Measurements from ENCODE around the gene INSR. TPM values are rescaled to one million over a fixed set of nuclear protein-coding genes. Genes with fewer than 3 reads are reported as not detected.
A peak's percentile ranks its signal among the peaks of the same experiment; 100 is the strongest.
"Not testable (repeated sequence)": the region's sequence is repeated elsewhere in the genome, so short reads cannot be mapped to it uniquely, and the experiment has no call there.

Gene INSR
- total RNA-seq, result 15.4 and 22.8 TPM in 2 replicates
- 4.9 TPM for polyA plus RNA-seq (2012)

GRCh38 chr19:7293762-7294557, at the start of gene INSR:
Gene INSR, minus strand, starts transcription at chr19:7294414. Its CDS starts 523 bp downstream, at chr19:7293891.
- peak; percentile 93 for DNase-seq (ENCODE audit: low read depth)

- no peak for DNase-seq (ENCODE audit: low read depth)
Measured at GRCh38 chr19:7342143-7342542, 47.9 kb upstream of the INSR start.

DNA sequence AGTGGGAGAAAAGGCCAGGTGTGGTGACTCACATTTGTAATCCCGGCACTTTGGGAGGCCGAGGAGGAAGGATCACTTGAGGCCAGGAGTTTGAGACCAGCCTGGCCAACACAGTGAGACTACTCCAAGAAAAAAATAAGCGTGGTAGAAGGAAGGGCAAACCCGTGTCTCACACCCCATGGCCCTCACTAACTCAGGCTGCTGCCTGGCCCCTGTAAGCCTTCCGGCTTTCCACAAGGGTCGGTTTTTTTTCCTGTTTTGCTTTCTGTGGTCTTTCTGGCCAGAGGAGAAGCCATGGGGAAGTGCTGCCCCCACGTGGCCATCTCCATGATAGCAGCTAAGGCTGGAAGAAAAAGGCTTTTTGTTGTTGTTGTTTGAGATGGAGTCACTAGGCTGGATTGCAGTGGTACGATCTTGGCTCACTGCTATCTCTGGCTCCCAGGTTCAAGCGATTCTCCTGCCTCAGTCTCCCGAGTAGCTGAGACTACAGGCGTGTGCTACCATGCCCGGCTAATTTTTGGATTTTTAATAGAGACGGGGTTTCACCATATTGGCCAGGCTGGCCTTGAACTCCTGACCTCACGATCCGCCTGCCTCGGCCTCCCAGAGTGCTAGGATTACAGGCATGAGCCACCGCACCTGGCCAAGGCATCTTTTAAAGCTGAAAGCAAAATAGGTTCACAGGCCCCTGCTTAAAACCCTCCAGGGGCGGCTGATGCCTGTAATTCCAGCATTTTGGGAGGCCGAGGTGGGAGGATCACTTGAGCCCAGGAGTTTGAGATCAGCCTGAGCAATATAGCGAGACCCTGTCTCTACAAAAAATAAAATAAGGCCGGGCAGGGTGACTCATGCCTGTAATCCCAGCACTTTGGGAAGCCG, 47.0 kb upstream of the INSR start:
- DNase-seq (ENCODE audit: low read depth), result peak; percentile 80

DNA sequence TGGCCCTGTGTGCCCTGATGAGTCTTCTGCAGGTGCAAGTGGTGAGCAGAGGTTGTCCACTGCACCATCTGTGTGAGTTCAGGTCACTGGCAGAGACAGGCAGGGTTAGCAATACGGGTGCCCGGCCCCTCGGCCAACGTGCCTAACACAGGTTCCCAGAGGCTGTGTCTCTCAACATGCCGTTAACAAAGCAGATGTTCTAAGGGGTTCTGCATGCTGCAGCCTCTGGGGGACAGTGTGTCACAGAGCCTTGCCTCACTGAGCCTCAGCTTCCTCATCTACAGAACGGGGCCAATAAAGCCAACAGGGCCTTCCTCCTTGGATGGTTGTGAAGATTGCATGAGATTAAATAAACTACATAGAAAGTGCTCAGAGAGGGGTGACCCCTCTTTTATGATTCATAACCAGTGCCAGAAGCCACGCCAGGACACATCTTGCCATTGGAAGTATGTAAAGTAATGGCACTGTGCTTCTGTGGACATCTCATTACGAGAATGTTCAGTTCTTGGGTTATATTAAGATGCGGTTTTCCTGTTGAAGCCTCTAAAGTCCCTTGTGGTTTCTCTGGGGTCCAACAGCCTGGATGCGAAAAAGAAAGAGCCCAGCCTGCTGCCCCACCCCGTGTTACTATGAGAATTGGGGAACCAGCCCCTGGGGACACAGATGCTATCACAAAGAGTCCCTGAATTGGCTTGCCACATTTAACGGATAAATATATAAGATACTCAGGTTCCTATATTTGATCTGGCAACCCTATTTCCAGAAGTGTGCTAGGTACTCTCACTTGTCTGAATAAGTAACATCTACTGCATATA, 43.4 kb upstream of the INSR start:
- peak; percentile 33 for DNase-seq (ENCODE audit: low read depth)

GRCh38 chr19:7336321-7336973, 42.2 kb upstream of the INSR start:
- DNase-seq (ENCODE audit: low read depth), result no peak

DNA sequence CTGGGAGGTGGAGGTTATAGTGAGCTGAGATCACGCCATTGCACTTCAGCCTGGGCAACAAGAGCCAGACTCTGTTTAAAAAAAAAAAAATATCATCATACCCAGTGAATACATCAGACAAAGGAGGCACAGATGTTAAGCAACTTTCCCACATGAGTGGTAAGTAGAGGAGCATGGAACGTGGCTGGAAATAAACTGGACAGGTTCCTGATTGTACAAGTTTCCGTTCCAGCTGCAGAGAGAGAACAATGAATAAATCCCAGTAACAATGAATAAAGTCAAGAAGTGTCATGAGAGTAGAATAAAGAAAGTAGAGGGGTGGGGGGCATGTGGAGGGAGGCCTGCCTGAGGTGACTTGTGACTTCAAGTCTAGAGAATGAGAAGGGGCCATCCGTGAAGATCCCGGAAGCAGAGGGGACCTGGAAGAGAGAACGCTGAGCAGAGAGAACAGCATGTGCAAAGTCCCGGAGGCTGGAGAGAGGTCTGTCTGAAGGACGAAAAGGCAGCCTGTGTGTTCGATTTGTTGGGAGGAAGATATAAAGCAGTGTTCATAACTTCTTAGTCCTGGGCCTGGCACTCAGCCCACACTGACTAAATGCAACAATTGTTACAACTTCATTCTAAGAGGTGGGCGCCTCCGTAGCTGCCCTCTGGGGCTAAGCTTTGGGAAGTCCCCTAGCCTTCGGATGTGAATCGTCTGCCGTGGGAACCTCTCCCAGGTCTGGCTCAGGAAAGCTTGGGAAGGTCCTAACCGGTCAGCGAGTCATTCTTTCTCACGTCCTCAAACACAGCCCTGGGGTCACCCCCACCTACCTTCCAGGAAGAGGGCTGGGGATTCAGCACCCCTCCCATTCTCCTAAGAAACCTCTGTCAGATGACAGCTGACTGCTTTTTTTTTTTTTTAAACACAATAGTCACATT, 39.2 kb upstream of the INSR start:
- no peak for DNase-seq (ENCODE audit: low read depth)

DNA sequence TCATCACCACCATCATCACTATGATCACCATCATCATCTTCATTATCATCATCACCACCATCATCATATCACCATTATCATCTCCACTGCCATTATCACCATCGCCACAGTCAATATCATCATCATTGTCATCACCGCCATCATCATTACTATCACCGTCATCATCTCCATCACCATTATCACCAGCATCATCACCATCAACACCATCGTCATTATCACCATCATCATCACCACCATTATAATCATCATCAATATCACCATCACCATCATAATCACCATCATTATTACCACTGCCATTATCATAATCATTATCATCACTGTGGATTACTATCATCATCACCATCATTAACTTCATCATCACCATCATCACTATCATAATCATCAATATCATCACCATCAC, 37.2 kb upstream of the INSR start:
- no peak for DNase-seq (ENCODE audit: low read depth)

GRCh38 chr19:7328647-7329046, 34.4 kb upstream of the INSR start:
- no peak for DNase-seq (ENCODE audit: low read depth)

DNA sequence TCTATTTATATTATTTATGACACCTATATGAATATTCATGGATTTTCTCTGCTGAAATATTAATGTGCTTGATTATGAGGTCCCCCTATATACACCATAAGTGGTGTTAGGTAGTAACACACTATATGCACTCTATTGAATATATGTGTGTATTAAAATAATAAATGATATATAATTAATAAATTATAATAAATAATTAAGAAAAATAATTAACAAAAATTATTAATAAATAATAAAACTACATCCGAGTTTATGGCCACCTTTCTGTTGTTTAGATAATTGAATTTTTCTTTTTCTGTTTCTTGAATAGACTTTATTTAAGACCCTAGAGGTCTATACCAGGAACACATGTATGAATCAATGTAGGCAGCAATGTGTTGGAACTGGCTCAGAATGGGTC, 33.6 kb upstream of the INSR start:
- DNase-seq (ENCODE audit: low read depth), result no peak

- no peak for DNase-seq (ENCODE audit: low read depth)
Measured at GRCh38 chr19:7326105-7326877, 32.1 kb upstream of the INSR start.

DNA sequence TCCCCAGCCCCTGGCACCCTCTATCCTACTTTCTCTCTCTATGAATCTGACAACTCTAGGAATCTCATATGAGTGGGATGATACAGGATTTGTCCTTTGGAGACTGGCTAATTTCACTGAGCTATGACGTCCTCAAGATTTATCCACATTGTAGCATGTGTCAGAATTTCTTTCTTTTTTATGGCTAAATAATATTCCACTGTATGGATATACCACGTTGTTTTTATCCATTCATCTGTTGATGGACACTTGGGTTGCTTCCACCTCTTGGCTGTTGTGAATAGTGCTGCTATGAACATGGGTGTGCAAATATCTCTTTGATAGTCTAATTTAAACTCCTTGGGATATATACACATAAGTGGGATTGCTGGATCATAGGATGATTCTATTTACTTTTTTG, 24.0 kb upstream of the INSR start:
- DNase-seq (ENCODE audit: low read depth), result no peak

DNA sequence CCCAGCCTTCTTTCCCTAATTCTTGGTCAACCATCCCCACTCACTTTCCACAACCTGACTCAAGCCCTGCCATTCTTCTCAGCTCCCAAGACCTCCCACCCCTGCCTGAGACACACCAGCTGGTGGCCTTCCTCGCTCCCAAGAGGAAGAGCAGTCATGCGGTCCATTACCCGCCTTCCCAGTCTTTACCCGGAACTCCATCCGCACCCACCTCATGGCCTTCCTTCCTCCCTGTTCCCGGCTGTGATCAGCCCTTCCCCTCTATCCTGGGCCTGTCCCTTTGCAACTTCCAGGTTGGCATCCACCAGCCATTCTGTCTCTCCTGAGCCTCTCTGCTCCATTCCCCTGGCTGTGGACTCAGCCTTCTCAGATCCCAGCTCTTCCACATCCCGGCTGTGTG, 18.6 kb upstream of the INSR start:
- no peak for DNase-seq (ENCODE audit: low read depth)

GRCh38 chr19:7311911-7312310, 17.7 kb upstream of the INSR start:
- no peak for DNase-seq (ENCODE audit: low read depth)

- not testable (repeated sequence) for DNase-seq (ENCODE audit: low read depth)
Measured at GRCh38 chr19:7308327-7308726, 14.1 kb upstream of the INSR start.

DNA sequence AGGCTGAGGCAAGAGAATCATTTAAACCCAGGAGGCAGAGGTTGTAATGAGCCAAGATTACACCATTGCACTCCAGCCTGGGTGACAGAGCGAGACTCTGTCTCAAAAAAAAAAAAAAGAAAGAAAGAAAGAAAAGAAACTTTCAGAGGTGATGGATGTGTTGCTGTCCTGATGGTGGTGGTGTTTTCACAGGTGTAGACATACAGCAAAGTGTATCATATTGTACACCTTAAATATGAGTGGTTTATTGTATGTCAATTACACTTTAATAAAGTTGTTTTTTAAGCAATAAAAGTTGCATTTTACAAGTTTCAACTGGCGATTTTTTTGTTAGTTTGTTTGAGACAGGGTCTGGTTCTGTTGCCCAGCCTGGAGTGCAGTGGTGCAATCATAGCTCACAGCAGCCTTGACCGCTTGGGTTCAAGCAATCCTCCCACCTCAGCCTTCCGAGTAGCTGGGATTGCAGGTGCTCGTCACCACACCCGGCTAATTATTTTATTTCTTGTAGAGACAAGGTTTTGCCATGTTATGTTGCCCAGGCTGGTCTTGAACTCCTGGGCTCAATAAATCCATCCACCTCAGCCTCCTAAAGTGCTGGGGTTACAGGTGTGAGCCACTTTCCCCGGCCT, 13.5 kb upstream of the INSR start:
- no peak for DNase-seq (ENCODE audit: low read depth)

DNA sequence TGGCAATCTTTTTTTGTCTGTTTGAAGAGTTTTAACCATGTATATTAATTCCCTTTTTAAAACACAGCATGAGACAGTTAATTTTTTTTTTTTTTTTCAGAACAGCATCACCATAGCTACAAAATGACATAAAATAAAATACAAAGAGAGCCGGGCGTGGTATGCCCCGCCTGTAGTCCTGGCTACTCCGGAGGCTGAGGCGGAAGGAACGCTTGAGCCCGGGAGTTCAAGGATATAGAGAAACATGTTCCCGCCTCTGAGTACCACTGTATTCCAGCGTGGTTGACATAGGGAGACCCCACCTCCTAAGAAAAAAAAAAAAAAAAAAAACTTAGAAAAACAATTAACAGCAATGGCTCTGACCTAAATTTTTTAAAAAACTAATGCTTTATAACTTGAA, 10.0 kb upstream of the INSR start:
- no peak for DNase-seq (ENCODE audit: low read depth)

- no peak for DNase-seq (ENCODE audit: low read depth)
Measured at GRCh38 chr19:7303470-7303869, 9.3 kb upstream of the INSR start.

DNA sequence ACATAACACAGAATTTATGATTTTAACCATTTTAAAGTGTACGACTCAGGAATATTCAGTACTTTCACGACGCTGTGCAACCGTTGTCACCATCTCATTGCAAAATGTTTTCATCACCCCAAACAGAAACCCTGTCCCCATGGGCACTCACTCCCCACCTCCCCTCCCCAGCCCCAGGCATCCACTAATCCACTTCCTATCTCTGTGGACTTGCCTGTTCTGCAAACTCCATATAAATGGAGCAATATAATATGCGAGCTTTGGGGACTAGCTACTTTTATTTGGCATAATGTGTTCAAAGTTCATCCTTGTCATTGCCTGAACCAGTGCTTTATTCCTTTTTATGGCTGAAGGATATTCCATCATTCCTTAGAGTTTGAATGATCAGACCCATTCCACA, 7.3 kb upstream of the INSR start:
- no peak for DNase-seq (ENCODE audit: low read depth)

- no peak for DNase-seq (ENCODE audit: low read depth)
Measured at GRCh38 chr19:7297742-7298141, 3.5 kb upstream of the INSR start.
